CD4-positive, alpha-beta T cell treated with Interleukin-2 at 100 ng/mL for 4 hours (primary cell): ENCODE results near the gene SNX15.
"Not testable (repeated sequence)": the region's sequence is repeated elsewhere in the genome, so short reads cannot be mapped to it uniquely, and the experiment has no call there.

ENCODE experiments used
- DNase-seq: peaks from one replicate; pipeline ENCODE4 v3.0.0-alpha.2; 2020; ENCODE audit warnings: low spot score

SNX15 gene, protein sequence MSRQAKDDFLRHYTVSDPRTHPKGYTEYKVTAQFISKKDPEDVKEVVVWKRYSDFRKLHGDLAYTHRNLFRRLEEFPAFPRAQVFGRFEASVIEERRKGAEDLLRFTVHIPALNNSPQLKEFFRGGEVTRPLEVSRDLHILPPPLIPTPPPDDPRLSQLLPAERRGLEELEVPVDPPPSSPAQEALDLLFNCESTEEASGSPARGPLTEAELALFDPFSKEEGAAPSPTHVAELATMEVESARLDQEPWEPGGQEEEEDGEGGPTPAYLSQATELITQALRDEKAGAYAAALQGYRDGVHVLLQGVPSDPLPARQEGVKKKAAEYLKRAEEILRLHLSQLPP

DNA sequence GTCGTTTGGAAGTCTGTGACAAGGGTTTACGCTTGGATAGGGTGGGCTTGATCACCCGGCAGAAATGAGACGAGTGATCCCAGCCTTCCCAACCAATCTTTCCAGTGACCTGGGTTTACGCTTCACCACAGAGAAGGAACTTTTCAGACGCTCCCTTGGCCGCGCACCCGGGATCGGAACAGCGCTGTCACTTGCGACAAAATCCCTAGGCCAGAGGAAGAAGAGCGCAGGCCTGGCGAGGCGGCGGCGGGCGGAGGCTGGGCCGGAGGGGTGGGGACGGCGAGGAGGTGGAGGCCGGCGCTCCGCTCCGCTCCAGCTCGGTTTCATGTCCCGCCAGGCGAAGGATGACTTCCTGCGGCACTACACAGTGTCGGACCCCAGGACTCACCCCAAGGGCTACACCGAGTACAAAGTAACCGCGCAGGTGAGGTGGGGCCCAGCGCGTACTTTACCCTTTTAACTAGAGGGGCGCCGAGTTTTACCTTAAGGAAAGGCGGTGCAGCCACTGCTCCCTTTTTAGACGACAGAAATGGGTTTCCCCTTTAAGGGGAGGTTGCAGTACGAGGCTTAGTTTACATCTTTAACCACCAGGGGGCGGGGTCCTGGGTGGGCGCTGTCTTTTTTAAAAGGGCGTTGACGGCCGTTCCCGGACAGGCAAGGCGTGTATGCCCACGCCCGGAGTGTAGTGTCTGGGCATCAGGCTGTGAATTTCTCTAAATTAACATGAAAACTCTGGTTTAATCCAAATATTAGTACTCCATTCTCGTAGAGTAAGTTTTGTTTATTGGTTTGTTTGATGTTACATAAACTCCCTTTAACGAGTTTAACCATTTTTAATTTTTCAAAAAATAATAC, at the start of gene SNX15:
TSS of gene SNX15 (plus strand) at position 227 of the 855 bp plus-strand sequence. CDS start at position 326, 99 bp downstream.
- DNase-seq = peak; percentile 97

DNA sequence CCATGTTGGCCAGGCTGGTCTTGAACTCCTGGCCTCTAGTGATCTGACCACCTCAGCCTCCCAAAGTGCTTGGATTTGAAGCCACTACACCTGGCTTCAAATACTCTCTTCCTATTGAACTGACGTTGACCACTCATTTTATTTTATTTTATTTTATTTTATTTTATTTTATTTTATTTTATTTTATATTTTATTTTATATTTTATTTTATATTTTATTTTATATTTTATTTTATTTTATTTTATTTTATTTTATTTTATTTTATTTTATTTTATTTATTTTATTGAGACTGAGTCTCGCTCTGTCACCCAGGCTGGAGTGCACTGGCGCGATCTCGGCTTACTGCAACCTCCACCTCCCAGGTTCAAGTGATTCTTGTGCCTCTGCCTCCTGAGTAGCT, 43.9 kb upstream of the SNX15 start:
- not testable (repeated sequence) for DNase-seq

DNA sequence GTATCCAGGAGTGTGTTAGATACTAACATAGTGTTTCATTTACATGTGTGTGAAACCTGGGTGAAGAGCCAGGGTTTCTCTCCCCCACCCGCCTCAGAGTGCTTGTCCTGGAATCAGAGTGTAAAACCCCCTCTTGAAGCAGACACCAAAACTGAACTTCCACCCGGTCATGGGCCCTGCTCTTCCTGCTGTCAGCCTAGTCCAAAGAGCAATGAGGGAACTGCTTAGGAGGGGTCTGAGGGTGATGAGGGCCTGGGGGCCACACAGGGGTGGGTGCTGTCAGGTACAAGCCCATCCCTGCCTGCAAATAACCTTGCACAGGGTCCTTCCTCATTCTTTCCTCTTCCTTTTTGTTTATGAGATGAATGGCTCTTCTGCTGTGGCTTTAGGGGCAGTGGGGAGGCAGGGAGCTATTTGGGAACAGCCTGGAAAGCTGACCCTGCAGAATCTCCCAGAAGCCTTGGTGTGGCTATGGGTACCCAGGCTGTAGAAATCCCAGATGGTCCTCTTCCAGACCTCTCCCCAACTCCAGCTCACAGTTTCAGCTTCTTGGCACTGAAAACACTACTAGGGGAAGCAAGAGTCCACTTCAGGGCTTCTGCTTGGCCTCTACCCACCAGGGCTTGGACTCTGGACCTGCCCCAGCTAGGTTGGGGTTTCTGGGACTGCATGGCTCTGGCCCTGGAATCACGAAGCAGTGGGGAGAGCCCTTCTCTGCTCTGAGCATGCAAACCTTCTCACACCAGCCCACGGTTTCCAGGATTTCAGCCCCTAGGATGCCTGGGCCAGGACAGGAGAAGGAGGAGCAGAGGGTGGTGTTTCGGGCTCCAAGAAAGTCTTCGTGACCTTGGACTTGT, 39.0 kb upstream of the SNX15 start:
- DNase-seq = no peak

DNA sequence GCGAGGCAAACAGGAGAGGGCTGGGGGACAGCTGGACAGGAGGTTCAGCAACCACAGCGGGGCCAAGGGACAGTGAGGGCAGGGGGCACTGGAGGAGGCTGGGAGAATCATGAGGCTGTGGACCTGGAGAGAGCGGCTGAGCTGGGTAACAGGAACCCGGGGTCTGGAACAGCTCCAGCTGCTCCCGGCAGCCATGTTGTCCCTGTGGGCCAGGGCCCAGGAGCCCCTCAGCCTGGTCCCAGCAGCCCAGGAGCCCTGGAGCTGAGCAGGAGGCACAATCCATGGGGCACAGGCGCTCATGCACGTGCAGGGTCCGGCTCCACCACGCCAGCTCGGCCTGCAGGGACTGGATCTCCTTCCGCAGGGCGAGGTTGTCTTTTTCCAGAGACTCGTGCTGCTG, 37.8 kb upstream of the SNX15 start:
- DNase-seq = no peak

DNA sequence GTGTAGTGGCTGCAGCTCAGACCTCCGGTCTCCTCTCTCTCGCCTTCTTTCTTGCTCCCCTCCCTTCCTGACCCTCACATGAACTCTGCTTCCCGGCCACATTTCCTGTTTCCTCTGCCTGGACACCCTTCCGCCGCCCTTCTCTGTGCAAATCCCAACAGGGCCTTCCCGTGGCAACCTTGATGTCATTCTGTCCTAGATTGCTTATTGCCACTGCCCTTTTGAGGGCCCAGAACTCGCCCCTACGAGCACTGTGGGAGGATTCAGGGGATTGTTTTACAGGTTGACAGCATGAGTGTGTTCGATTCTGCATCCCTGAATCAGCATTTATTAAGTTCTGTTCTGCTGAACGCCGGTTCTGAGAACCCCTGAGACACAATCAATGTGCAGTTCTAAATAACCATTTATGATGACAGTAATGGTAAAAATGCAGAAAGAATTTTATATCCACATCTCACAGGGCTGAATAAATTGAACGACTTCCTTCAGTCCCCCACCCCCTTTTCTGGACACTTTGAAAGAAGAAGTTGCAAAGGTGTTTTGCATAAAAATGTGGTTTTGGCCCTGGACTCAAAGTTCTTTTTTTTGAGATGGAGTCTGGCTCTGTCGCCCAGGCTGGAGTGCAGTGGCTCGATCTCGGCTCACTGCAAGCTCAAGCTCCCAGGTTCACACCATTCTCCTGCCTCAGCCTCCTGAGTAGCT, 36.9 kb upstream of the SNX15 start:
- no peak for DNase-seq

DNA sequence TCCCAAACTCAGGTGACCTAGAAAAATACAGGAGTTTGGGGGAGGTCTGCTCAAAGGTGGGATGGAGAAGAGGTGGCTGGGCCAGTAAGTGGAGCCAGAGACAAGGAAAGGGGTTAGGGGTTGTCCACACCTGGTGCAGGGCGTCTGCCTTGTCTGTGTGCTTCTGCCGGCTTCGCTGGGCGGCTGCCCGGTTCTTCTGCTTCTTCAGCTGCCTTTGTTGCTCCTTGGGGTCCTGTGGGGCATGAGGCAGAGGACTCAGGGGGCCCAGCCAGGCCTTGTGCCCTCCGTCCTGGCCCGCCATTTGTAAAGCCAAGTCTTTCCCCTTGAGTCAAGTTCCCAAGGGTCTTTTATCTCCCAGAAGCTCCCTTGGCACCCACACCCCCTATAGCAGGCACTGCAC, 32.9 kb upstream of the SNX15 start:
- DNase-seq = no peak

DNA sequence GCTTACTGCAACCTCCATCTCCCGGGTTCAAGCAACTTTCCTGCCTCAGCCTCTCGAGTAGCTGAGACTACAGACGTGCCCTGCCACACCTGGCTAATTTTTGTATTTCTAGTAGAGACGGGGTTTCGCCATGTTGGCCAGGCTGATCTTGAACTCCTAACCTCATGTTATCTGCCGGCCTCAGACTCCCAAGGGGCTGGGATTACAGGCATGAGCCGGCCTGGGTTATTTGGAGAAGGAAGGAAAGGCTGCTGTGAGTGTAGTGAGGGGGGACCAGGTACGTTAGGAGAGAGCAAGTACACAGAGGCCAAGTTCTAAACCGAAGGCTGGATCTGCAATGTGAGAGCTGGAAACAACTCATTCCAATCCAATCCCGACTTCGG, 30.9 kb upstream of the SNX15 start:
- DNase-seq = no peak

DNA sequence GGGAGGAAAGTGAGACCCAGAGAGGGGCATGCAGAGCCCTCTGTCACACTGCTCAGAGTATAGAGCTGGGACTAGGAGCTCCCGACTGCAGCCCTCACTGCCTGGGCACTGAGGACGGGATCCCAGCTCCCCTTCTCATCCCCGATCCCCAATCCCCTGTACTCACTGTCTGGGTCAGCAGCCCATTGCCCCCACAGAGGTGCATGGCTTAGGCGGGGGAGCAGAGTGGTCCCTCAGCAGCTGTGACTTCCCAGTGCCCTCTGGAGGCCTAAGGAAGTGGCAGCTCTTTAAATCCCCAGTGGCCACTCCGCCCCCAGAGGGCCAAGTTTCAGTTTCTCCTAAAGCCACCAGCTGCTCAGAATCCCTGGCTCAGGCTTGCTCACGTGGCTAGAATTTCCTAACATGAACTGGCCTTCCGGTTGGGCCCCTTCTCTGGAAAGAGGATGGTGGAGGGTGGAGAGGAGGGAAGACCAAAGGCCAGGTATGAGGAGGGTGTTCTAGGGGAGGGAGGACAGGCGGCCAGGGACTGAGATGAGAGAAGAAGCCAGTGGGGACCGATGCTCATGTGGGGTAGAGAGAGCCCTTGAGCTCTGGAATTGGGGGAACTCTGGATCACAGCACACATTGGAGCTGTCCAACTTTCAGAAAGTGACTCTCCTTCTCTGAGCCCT, 30.4 kb upstream of the SNX15 start, which contains the start of gene BATF2:
TSS of gene BATF2 (minus strand) at position 262 of the 671 bp plus-strand sequence. CDS start at position 205, 57 bp downstream.
- DNase-seq = no peak

DNA sequence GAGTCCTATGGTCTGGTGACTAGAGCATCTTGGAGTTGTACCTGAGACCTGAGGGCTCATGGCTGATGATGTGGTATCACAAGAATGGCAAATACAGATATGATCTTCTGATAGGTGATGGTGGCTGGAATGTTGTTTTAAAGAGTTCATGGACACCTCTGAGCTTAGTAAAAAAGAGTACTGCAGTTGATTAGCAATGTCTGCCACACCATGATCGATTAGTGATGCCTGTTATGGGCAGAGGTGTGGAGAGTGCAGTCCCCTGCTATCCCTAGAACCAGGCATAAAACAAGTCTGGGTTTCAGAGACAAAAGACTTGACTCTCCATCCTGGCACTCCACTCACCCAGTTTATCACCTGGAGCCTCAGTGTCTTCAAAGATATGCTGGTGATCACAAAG, 29.1 kb upstream of the SNX15 start:
- no peak for DNase-seq

DNA sequence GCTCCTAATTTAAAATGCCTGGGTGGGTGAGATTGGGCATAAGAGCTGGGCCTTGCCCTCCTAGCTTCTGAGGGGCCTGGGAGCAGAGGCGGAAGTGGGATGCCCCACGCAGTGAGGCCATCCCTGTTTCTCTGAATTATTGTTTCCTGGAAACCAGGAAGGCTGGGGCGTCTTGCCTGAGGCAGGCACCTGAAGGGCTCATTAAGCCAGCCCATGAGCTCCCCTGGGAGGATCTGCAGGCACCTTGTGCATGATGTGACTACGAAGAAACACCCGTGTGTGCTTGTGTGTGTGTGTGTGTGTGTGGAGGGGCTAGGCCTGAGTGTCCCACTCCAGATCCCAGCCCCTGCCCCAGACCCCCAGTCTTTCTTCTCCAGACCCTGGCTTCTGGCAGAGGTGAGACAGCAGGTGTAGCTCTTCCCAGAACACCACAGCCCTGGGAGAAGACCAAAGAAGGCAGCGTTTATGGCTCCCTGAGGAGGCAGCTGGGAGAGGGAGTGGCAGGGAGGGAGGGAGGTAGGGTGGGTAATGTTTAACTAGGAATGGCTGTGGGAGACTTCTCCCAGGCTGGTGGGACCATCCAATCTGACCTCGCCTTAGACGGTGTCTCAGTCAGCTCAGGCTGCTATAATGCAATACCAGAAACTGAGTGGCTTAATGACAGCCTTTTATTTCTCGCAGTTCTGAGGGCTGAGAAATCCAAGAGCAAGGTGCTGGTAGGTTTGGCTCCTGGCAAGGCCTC, 28.4 kb upstream of the SNX15 start:
- DNase-seq = peak; percentile 10

DNA sequence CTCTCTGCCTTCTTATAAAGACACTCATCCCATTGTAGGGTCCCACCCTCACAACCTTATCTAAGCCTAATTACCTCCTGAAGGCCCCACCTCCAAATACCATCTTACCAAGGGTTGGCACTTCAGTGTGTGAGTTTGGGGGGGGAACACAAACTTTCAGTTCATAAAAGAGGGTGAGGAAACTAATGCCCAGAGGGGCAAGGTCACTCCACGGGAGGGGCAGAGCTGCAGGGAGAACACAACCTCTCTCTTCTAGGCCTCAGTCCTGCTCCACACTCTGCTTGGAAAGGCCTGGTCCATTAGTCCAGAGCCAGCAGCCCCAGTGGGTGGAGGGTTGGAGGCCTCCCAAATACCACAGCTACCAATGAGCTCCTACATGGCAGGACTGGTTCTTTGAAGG, 27.8 kb upstream of the SNX15 start:
- DNase-seq = no peak

DNA sequence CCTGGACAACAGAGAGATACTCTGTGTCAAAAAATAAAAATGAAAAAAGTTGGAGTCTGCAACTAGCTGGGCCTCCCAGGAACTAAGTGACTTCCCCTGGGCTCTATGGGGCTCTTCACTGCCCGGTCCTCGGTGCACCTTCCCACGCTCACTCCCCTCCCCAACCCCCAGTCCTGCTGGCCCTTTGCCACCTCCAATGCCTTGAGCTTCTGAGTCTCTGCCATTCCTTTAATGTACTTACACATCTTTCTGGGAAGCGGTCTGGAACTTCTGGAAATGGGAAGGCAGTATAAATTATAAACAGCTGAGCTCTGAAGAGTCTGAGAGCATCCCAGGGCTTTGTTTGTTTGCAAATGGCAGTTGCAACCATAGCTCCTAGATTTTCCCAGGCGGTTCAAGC, 24.5 kb upstream of the SNX15 start:
- DNase-seq = no peak

DNA sequence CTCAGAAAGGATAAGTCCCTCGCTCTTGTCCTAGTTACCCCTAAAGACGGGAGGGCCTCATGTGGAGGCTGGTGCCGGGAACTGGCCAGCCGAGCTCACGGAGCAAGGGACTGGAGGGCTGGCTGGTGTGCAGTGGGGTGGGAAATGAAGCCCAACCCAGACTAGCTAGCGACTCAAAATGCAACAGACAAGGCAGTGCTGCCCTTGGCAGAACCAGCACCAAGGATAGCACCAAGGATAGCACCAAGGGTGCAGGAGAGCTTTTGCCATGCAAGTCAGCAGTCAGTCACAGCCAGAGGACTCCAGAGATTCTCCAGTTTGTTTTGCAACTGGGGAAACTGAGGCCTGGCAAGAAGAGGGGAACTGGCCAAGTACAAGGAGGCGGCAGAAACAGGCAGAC, 24.0 kb upstream of the SNX15 start:
- DNase-seq = no peak

DNA sequence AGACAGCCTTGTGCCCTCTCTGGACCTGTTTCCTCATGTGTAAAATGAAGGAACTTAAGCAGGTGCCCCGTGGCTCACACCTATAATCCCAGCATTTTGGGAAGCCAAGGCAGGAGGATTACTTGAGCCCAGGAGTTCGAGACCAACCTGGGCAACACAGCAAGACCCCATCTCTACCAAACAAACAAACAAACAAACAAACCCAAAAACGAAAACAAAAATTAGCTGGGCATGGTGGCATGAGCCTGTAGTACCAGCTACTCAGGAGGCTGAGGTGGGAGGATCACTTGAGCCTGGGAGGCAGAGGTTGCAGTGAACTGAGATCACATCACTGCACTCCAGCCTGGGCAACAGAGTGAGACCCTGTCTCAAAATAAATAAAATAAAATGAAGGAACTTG, 23.3 kb upstream of the SNX15 start:
- not testable (repeated sequence) for DNase-seq

DNA sequence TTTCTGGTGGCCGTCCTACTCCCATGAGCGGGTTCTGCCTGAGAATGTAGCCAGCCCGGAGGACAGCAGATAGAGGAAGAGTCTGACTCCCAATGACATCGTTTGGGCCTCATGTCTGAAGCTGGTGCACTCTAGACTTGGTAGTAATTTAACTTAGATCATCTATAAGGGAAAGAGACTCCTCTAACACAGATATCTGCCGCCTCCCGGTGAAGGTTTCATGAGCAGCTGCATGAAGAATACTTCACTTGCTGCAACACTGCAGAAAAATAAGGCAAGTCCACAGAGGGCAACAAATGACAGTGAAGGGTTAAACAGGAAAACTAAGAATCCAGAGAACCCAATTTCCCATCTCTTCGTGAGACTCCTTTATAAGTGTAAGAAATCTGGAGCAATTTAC, 19.2 kb upstream of the SNX15 start:
- no peak for DNase-seq

DNA sequence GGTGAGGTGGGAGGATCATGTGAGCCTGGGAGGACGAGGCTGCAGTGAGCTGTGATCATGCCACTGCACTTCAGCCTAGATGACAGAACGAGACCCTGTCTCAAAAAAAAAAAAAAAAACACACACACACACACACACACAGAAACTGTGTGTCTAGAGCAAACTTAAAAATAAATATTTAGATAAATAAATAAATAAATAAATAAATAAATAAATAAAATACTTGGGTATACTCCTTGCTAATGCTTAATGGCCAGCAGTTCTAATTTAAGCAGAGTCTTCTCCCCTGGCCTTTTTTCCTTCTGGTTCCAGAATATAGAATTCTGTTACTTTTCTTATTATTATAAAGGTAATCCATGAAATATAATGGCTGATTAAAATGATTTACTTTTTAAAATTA, 18.4 kb upstream of the SNX15 start:
- no peak for DNase-seq

DNA sequence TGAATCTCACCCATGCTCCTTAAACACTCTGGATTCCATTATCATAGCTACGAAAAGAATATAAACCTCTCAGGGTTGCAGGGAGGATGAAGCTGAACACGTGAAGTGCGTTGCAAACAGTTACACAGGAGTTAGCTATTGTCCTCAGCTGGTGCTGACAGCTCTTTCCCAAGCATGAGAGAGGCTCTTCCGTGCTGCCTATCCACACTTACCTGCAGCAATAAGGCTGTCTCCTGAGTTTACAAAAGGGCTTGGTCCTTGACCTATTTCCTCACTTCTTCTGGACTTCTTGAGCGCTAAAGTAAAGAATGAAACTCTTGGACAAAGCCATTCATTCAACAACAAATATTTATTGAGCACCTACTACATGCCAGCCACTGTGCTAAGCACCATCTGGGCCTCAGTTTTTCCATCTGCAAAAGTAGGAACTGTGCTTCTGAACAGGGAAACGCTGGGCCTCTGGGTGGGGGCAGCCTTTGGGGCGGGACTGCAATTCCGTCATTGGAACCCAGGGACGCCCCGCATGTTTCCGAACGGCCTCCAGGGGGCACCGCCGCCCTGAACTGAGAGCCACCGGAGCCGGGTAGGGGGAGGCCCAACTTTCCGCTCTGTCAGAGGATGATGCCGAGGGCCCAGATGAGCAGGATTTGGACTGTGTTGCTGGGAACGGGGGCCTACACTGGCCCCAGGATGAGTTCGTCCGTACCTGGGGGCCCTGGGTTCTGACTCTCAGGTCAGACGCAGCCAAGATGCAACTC, 13.9 kb upstream of the SNX15 start:
- peak; percentile 91 for DNase-seq

DNA sequence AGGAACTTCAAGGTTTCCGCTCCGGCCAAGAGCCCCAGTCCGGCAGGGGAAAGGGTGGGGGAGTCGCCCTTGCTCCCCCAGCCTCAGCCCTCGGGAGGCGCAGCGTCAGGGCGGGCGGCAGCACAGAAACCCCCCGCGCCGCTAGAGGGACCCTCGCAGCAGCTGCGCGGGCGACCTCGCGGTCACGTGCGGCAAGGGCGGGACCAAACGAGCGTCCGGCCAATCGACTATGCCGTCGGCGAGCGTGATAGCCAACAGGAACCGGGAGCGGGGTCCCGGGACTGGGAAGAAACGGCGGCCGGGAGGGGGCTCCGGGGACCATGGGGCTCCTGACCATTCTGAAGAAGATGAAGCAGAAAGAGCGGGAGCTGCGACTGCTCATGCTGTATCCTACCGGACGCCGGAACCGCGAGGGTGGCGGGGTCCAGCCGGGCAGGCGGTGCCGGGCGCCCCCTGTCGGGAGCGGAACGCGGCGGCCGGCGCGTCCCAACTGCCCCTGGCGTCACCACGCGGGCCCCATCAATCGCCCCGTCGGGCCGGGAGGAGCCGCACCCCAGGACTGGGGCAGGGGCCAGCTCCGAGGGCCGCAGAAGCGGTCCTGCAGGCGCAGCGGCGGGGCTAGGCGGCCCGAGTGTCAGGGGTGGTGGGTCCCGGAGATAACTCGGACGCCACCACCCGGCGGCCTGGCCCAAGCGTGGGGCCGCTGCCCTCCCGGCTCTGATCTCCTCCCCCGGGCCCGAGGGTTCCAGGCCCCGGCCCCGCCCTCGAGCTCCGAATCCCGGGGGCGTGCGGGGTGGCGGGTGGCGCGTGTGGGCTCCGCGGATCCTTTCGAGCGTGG, 13.1 kb upstream of the SNX15 start, which contains the start of gene ARL2:
TSS of gene ARL2 (plus strand) at position 273 of the 838 bp plus-strand sequence. CDS start at position 321, 48 bp downstream.
- peak; percentile 89 for DNase-seq
